ENCODE measurements around the gene ERCC6L2.

Gene ERCC6L2

GRCh38 chr9:95971815-95972214 lies 96.3 kb downstream of the ERCC6L2 start:
- Histone ChIP-seq H3K18ac (ENCODE audit: low read length) (no peak overlapping the region), H3K4me1 (ENCODE audit: control insufficient read depth in 1 of 2, insufficient read depth in 2 of 2, low read length in 2 of 2) (no peaks in the 10 kb centered on the region), H2BK5ac (ENCODE audit: low read depth, low read length, poor library complexity) (no peak overlapping the region), H3K9me3 (ENCODE audit: insufficient read depth, low read depth, low read length) (no peaks in the 10 kb centered on the region), H3K36me3 (ENCODE audit: control insufficient read depth in 1 of 2, insufficient read depth in 2 of 2, low read length in 2 of 2) (peaks cover 1 to 5% of the 10 kb centered on the region in 2 experiments), H4K12ac (ENCODE audit: low read depth, low read length) (no peak overlapping the region), H3K9ac (ENCODE audit: low read length) (no peak overlapping the region), H2BK12ac (ENCODE audit: low read length) (no peak overlapping the region), H4K8ac (ENCODE audit: low read depth, low read length) (no peak overlapping the region), H3K27me3 (ENCODE audit: insufficient read depth, low read length) (no peaks in the 10 kb centered on the region), H3K27ac (ENCODE audit: low read depth, low read length) (no peak overlapping the region), H3K4ac (ENCODE audit: low read depth, low read length) (no peak overlapping the region), H3K23ac (ENCODE audit: low read length) (no peak overlapping the region), H3K79me1 (ENCODE audit: low read length) (no peaks in the 10 kb centered on the region), H2AFZ (ENCODE audit: insufficient read depth, low read length, poor library complexity) (no peak overlapping the region), H2AK5ac (ENCODE audit: low read length) (no peak overlapping the region), H4K91ac (ENCODE audit: low read depth, low read length) (no peak overlapping the region), H3K4me3 (ENCODE audit: low read depth, low read length) (no peak overlapping the region), H3K4me2 (ENCODE audit: low read length) (no peak overlapping the region), H3K79me2 (ENCODE audit: control insufficient read depth, insufficient read depth, low read length, poor library complexity) (peaks cover 2% of the 10 kb centered on the region), H3K14ac (ENCODE audit: low read length) (no peak overlapping the region), H2BK120ac (ENCODE audit: insufficient read depth, low read length, poor library complexity) (no peak overlapping the region)
- DNase-seq: no peak
- WGBS (ENCODE audit: extremely low coverage, insufficient coverage, insufficient read length): no CpG with 5 or more reads among the region's 2 CpGs

GRCh38 chr9:95974389-95974788 lies 98.9 kb downstream of the ERCC6L2 start:
- H3K9me3 ChIP-seq (ENCODE audit: insufficient read depth, low read depth, low read length): no peaks in the 10 kb centered on the region
- H4K8ac ChIP-seq (ENCODE audit: low read depth, low read length): no peak overlapping the region
- H3K14ac ChIP-seq (ENCODE audit: low read length): no peak overlapping the region
- no peak overlapping the region for H2BK120ac ChIP-seq (ENCODE audit: insufficient read depth, low read length, poor library complexity)
- H4K12ac ChIP-seq (ENCODE audit: low read depth, low read length): no peak overlapping the region
- no peak overlapping the region for H3K23ac ChIP-seq (ENCODE audit: low read length)
- H4K91ac ChIP-seq (ENCODE audit: low read depth, low read length): no peak overlapping the region
- H3K27me3 ChIP-seq (ENCODE audit: insufficient read depth, low read length): no peaks in the 10 kb centered on the region
- no peak overlapping the region for H3K18ac ChIP-seq (ENCODE audit: low read length)
- peaks cover 1 to 9% of the 10 kb centered on the region in 2 experiments for H3K36me3 ChIP-seq (ENCODE audit: control insufficient read depth in 1 of 2, insufficient read depth in 2 of 2, low read length in 2 of 2)
- H3K9ac ChIP-seq (ENCODE audit: low read length): no peak overlapping the region
- no peak overlapping the region for H2AFZ ChIP-seq (ENCODE audit: insufficient read depth, low read length, poor library complexity)
- no peak overlapping the region for H3K4ac ChIP-seq (ENCODE audit: low read depth, low read length)
- no peaks in the 10 kb centered on the region for H3K4me1 ChIP-seq (ENCODE audit: control insufficient read depth in 1 of 2, insufficient read depth in 2 of 2, low read length in 2 of 2)
- no peak overlapping the region for H3K27ac ChIP-seq (ENCODE audit: low read depth, low read length)
- no peaks in the 10 kb centered on the region for H3K79me1 ChIP-seq (ENCODE audit: low read length)
- no peak overlapping the region for H2BK12ac ChIP-seq (ENCODE audit: low read length)
- no peak for DNase-seq
- no peak overlapping the region for H2AK5ac ChIP-seq (ENCODE audit: low read length)
- no peak overlapping the region for H3K4me3 ChIP-seq (ENCODE audit: low read depth, low read length)
- WGBS (ENCODE audit: extremely low coverage, insufficient coverage, insufficient read length): no CpG with 5 or more reads among the region's 1 CpG
- H2BK5ac ChIP-seq (ENCODE audit: low read depth, low read length, poor library complexity): no peak overlapping the region
- H3K4me2 ChIP-seq (ENCODE audit: low read length): no peak overlapping the region
- peaks cover 2% of the 10 kb centered on the region for H3K79me2 ChIP-seq (ENCODE audit: control insufficient read depth, insufficient read depth, low read length, poor library complexity)

DNA sequence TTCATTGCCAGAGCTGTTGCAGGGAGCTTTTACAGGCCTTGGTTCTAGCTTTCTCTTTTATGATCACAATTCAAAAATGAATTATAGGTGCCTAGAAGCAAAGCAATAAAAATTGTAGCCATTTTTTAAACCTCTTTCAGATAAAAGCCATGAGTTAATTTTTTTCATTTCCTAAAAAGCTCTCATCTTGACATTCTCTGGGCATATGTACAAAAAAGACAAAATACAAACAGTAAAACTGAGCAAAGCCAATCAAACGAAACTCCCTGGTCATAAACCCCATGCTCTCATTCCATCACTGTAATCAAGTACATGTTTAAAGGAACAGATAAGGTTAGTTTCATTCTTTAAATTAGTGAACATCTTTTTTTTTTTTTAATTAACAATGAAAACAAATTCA lies 101.9 kb downstream of the ERCC6L2 start:
- Histone ChIP-seq H4K8ac (ENCODE audit: low read depth, low read length) (no peak overlapping the region), H3K4me1 (ENCODE audit: control insufficient read depth in 1 of 2, insufficient read depth in 2 of 2, low read length in 2 of 2) (no peaks in the 10 kb centered on the region), H3K4me3 (ENCODE audit: low read depth, low read length) (no peak overlapping the region), H3K4ac (ENCODE audit: low read depth, low read length) (no peak overlapping the region), H3K79me1 (ENCODE audit: low read length) (no peaks in the 10 kb centered on the region), H2AK5ac (ENCODE audit: low read length) (no peak overlapping the region), H2AFZ (ENCODE audit: insufficient read depth, low read length, poor library complexity) (no peak overlapping the region), H3K18ac (ENCODE audit: low read length) (no peak overlapping the region), H3K14ac (ENCODE audit: low read length) (no peak overlapping the region), H3K9me3 (ENCODE audit: insufficient read depth, low read depth, low read length) (no peaks in the 10 kb centered on the region), H2BK5ac (ENCODE audit: low read depth, low read length, poor library complexity) (no peak overlapping the region), H3K27ac (ENCODE audit: low read depth, low read length) (no peak overlapping the region), H3K36me3 (ENCODE audit: control insufficient read depth in 1 of 2, insufficient read depth in 2 of 2, low read length in 2 of 2) (peaks cover 1 to 9% of the 10 kb centered on the region in 2 experiments), H4K91ac (ENCODE audit: low read depth, low read length) (no peak overlapping the region), H4K12ac (ENCODE audit: low read depth, low read length) (no peak overlapping the region), H3K9ac (ENCODE audit: low read length) (no peak overlapping the region), H3K27me3 (ENCODE audit: insufficient read depth, low read length) (no peaks in the 10 kb centered on the region), H3K23ac (ENCODE audit: low read length) (no peak overlapping the region), H3K4me2 (ENCODE audit: low read length) (no peak overlapping the region), H2BK12ac (ENCODE audit: low read length) (no peak overlapping the region), H3K79me2 (ENCODE audit: control insufficient read depth, insufficient read depth, low read length, poor library complexity) (peaks cover 2% of the 10 kb centered on the region), H2BK120ac (ENCODE audit: insufficient read depth, low read length, poor library complexity) (no peak overlapping the region)
- DNase-seq: no peak
- no CpG with 5 or more reads among the region's 1 CpG for WGBS (ENCODE audit: extremely low coverage, insufficient coverage, insufficient read length)

DNA sequence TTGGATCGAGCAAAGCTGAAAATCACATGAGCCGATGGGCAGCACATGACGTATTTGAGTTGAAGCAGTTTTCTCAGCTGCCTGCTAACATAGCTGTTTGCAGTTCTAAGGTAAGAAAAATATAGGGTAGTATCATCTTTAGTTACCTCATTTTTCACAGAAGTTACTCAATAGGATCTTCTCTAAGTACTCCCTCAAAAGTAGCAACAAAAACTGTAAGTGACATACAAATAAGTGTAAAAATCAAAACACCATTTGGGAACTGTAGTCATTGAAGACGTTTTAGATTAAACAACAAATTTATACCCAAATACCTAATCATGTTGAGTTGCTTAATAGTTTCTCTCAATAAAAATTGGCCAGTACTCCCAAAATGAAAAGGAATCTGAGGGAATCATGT lies 102.6 kb downstream of the ERCC6L2 start:
- Histone ChIP-seq H3K18ac (ENCODE audit: low read length) (no peak overlapping the region), H3K27ac (ENCODE audit: low read depth, low read length) (no peak overlapping the region), H2AFZ (ENCODE audit: insufficient read depth, low read length, poor library complexity) (no peak overlapping the region), H2BK120ac (ENCODE audit: insufficient read depth, low read length, poor library complexity) (no peak overlapping the region), H3K79me1 (ENCODE audit: low read length) (no peaks in the 10 kb centered on the region), H3K4me3 (ENCODE audit: low read depth, low read length) (no peak overlapping the region), H3K9me3 (ENCODE audit: insufficient read depth, low read depth, low read length) (no peaks in the 10 kb centered on the region), H2BK5ac (ENCODE audit: low read depth, low read length, poor library complexity) (no peak overlapping the region), H4K91ac (ENCODE audit: low read depth, low read length) (no peak overlapping the region), H3K4me1 (ENCODE audit: control insufficient read depth in 1 of 2, insufficient read depth in 2 of 2, low read length in 2 of 2) (no peaks in the 10 kb centered on the region), H2AK5ac (ENCODE audit: low read length) (no peak overlapping the region), H3K36me3 (ENCODE audit: control insufficient read depth in 1 of 2, insufficient read depth in 2 of 2, low read length in 2 of 2) (peaks cover 1 to 7% of the 10 kb centered on the region in 2 experiments), H4K12ac (ENCODE audit: low read depth, low read length) (no peak overlapping the region), H3K14ac (ENCODE audit: low read length) (no peak overlapping the region), H3K79me2 (ENCODE audit: control insufficient read depth, insufficient read depth, low read length, poor library complexity) (peaks cover 2% of the 10 kb centered on the region), H3K27me3 (ENCODE audit: insufficient read depth, low read length) (no peaks in the 10 kb centered on the region), H3K4me2 (ENCODE audit: low read length) (no peak overlapping the region), H3K23ac (ENCODE audit: low read length) (no peak overlapping the region), H2BK12ac (ENCODE audit: low read length) (no peak overlapping the region), H3K9ac (ENCODE audit: low read length) (no peak overlapping the region), H3K4ac (ENCODE audit: low read depth, low read length) (no peak overlapping the region), H4K8ac (ENCODE audit: low read depth, low read length) (no peak overlapping the region)
- DNase-seq: no peak
- WGBS (ENCODE audit: extremely low coverage, insufficient coverage, insufficient read length): no CpG with 5 or more reads among the region's 4 CpGs

All from trophoblast cell (in vitro differentiated cells and primary cell).